HG03139 (cell line): Measurements from ENCODE around the gene PNPLA8.

Source experiments
- ATAC-seq: cut with Tn5 transposase; IDR thresholded peaks from one replicate; pipeline ENCODE4 v1.9.1; 2021; ENCODE audit not compliant: unreplicated experiment

Gene PNPLA8

GRCh38 chr7:108448584-108449505, 77.1 kb downstream of the PNPLA8 start:
- ATAC-seq, result no peak

- ATAC-seq, result no peak
These were observed 83.8 kb downstream of the PNPLA8 start for GRCh38 chr7:108442039-108442568.

GRCh38 chr7:108441392-108441955, 84.5 kb downstream of the PNPLA8 start:
- ATAC-seq, result no peak

- no peak for ATAC-seq
These were observed 85.3 kb downstream of the PNPLA8 start for GRCh38 chr7:108440613-108441012.

- no peak for ATAC-seq
These were observed 89.0 kb downstream of the PNPLA8 start for GRCh38 chr7:108436906-108437305.

- no peak for ATAC-seq
These were observed 91.9 kb downstream of the PNPLA8 start for GRCh38 chr7:108434010-108434409.

- ATAC-seq, result no peak
These were observed 94.8 kb downstream of the PNPLA8 start for GRCh38 chr7:108431099-108431498.

- no peak for ATAC-seq
These were observed 95.3 kb downstream of the PNPLA8 start for GRCh38 chr7:108430664-108431063.

- no peak for ATAC-seq
These were observed 98.2 kb downstream of the PNPLA8 start for GRCh38 chr7:108427766-108428165.

GRCh38 chr7:108425714-108426275, 100.1 kb downstream of the PNPLA8 start:
- no peak for ATAC-seq

GRCh38 chr7:108424013-108424412, 101.9 kb downstream of the PNPLA8 start:
- no peak for ATAC-seq

- ATAC-seq, result no peak
These were observed 102.6 kb downstream of the PNPLA8 start for GRCh38 chr7:108423089-108423989.

GRCh38 chr7:108421720-108422331, 104.1 kb downstream of the PNPLA8 start:
- no peak for ATAC-seq
